ENCODE results near the gene ERC2.

DNA sequence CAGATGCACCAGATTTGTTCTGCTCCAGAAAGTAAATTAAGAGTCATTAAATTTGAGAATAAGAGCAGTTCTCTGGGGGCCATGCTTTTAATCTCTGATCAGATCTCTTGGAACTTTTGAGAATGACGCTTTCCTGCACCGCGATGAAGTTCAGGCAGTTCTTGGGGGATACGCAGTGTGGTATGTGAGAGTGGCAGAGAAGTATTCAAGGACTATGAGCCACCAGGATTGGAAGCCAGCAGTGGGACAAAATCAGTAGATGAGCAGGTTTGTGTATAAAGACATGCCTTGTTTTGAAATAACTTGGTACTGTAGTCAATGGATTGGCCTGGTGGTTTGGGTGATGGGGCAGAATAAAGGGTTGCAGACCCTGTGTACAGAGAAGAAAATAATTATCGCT is 483.6 kb downstream of the ERC2 start:
- no peak for TF ChIP-seq BHLHE40 (IDR thresholded peaks at IDR 0.05; ENCODE audit: low read depth, low read length)
- TF ChIP-seq POLR2A (IDR thresholded peaks at IDR 0.05; ENCODE audit: low read length): no peak
- TF ChIP-seq RFX5 (IDR thresholded peaks at IDR 0.05): no peak
- TF ChIP-seq CTCF (IDR thresholded peaks at IDR 0.05): no peak
- no peak for TF ChIP-seq ZNF302 (CRISPR knock-in tag; IDR thresholded peaks at IDR 0.05)
- TF ChIP-seq EP300 (IDR thresholded peaks at IDR 0.05): no peak
- TF ChIP-seq, protein P1, sequence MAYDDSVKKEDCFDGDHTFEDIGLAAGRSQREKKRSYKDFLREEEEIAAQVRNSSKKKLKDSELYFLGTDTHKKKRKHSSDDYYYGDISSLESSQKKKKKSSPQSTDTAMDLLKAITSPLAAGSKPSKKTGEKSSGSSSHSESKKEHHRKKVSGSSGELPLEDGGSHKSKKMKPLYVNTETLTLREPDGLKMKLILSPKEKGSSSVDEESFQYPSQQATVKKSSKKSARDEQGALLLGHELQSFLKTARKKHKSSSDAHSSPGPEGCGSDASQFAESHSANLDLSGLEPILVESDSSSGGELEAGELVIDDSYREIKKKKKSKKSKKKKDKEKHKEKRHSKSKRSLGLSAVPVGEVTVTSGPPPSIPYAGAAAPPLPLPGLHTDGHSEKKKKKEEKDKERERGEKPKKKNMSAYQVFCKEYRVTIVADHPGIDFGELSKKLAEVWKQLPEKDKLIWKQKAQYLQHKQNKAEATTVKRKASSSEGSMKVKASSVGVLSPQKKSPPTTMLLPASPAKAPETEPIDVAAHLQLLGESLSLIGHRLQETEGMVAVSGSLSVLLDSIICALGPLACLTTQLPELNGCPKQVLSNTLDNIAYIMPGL (CRISPR knock-in tag; IDR thresholded peaks at IDR 0.05; ENCODE audit: borderline replicate concordance): no peak
- no peak for TF ChIP-seq RAD21 (conservative IDR thresholded peaks at IDR 0.05 in 1 of 2, IDR thresholded peaks at IDR 0.05 in 1 of 2)
- TF ChIP-seq, protein P2, sequence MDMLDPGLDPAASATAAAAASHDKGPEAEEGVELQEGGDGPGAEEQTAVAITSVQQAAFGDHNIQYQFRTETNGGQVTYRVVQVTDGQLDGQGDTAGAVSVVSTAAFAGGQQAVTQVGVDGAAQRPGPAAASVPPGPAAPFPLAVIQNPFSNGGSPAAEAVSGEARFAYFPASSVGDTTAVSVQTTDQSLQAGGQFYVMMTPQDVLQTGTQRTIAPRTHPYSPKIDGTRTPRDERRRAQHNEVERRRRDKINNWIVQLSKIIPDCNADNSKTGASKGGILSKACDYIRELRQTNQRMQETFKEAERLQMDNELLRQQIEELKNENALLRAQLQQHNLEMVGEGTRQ (IDR thresholded peaks at IDR 0.05): no peak
- no peak for TF ChIP-seq SREBF2 (IDR thresholded peaks at IDR 0.05)
- TF ChIP-seq SMC3 (IDR thresholded peaks at IDR 0.05): no peak
- TF ChIP-seq CBX2 (IDR thresholded peaks at IDR 0.05; ENCODE audit: borderline replicate concordance, low read depth): no peak
- TF ChIP-seq, protein P3, sequence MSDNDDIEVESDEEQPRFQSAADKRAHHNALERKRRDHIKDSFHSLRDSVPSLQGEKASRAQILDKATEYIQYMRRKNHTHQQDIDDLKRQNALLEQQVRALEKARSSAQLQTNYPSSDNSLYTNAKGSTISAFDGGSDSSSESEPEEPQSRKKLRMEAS (IDR thresholded peaks at IDR 0.05): no peak
- no peak for TF ChIP-seq JUN (IDR thresholded peaks at IDR 0.05)
